Measurements from ENCODE around the gene PDZRN3. TPM values are rescaled to one million over a fixed set of nuclear protein-coding genes. Genes with fewer than 3 reads are reported as not detected.

PDZRN3 gene
- total RNA-seq, 1 experiment from 2014 or later = not detected

DNA sequence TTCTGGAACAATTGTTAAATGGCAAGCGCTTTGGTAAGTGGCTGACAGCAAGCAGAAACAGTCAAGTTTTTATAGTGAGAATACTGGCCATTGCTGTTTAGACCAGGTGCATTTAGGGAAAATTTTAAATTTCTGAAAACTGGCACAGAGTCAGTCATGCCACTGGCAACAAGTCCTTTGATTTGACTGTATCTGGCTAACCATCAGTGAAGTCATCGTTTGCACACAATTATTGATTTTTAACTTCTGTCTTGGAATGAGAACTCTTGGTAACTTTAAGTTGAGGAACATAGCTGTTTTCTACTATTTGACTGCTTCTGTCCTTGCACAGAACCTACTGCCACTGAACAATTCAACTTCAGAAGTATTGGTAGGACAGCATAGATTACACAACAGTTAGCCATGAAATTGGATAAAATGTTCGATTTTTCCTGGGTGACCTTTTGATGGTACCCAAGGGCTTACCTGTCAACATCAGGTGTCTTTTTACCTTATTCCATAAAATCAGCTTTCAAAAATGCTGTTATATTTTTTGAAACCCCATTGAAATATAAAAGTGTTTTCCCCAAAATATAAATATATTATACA lies 225.0 kb downstream of the PDZRN3 start:
- BruUV-seq (replicated peaks) = no TSS peak
- no peaks in the 10 kb centered on the region for H3K36me3 Mint-ChIP-seq (ENCODE audit: insufficient read depth, unreplicated experiment)
- H3K27me3 Mint-ChIP-seq (ENCODE audit: unreplicated experiment) = peaks cover 13% of the 10 kb centered on the region
- no peaks in the 10 kb centered on the region for H3K4me1 Mint-ChIP-seq (ENCODE audit: low read depth, unreplicated experiment)
- H3K9me3 Mint-ChIP-seq (ENCODE audit: low read depth, unreplicated experiment) = no peaks in the 10 kb centered on the region
- no peak overlapping the region for H3K27ac Mint-ChIP-seq (ENCODE audit: unreplicated experiment)
- no peak overlapping the region for H3K4me3 Mint-ChIP-seq (ENCODE audit: low read depth, unreplicated experiment)
- CTCF ChIA-PET = no interaction called here
- DNase-seq = no peak
- no peak for TF ChIP-seq CTCF (IDR thresholded peaks at IDR 0.05; ENCODE audit: unreplicated experiment)
- intact Hi-C loops (cut with micrococcal nuclease; ENCODE audit: unreplicated experiment) = no loop called here

DNA sequence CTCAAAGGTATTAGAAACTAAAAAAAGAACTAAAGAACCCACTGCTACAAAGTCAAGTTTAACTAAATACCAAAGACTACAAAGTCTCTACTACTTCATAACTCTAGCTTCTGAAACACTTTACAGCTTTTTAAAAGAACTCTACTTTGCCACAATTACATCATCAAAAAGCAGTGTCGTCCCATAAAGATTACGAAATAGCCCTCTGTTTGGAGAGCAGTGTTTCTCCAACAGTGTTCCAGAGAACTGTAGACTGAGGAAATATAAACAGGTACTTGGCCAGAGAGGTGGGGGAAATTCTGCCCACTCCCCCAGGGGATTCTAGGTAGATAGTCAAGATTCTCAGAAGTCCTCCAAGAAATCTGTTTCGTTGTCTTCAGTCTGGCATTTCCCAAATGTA lies 225.6 kb downstream of the PDZRN3 start:
- H3K4me3 Mint-ChIP-seq (ENCODE audit: low read depth, unreplicated experiment) = no peak overlapping the region
- H3K9me3 Mint-ChIP-seq (ENCODE audit: low read depth, unreplicated experiment) = no peaks in the 10 kb centered on the region
- H3K4me1 Mint-ChIP-seq (ENCODE audit: low read depth, unreplicated experiment) = no peaks in the 10 kb centered on the region
- no peak for DNase-seq
- H3K36me3 Mint-ChIP-seq (ENCODE audit: insufficient read depth, unreplicated experiment) = no peaks in the 10 kb centered on the region
- H3K27me3 Mint-ChIP-seq (ENCODE audit: unreplicated experiment) = peaks cover 13% of the 10 kb centered on the region
- BruUV-seq (replicated peaks) = no TSS peak
- CTCF ChIA-PET = no interaction called here
- TF ChIP-seq CTCF (IDR thresholded peaks at IDR 0.05; ENCODE audit: unreplicated experiment) = no peak
- intact Hi-C loops (cut with micrococcal nuclease; ENCODE audit: unreplicated experiment) = no loop called here
- H3K27ac Mint-ChIP-seq (ENCODE audit: unreplicated experiment) = no peak overlapping the region

- Mint-ChIP-seq H3K27me3 (ENCODE audit: unreplicated experiment) (peaks cover 13% of the 10 kb centered on the region), H3K4me1 (ENCODE audit: low read depth, unreplicated experiment) (no peaks in the 10 kb centered on the region), H3K36me3 (ENCODE audit: insufficient read depth, unreplicated experiment) (no peaks in the 10 kb centered on the region), H3K9me3 (ENCODE audit: low read depth, unreplicated experiment) (no peaks in the 10 kb centered on the region), H3K27ac (ENCODE audit: unreplicated experiment) (no peak overlapping the region), H3K4me3 (ENCODE audit: low read depth, unreplicated experiment) (no peak overlapping the region)
- CTCF ChIA-PET = no interaction called here
- no peak for DNase-seq
- TF ChIP-seq CTCF (IDR thresholded peaks at IDR 0.05; ENCODE audit: unreplicated experiment) = no peak
- BruUV-seq (replicated peaks) = no TSS peak
- intact Hi-C loops (cut with micrococcal nuclease; ENCODE audit: unreplicated experiment) = no loop called here
These were observed 226.7 kb downstream of the PDZRN3 start for GRCh38 chr3:73398084-73398483.

- no peak for TF ChIP-seq CTCF (IDR thresholded peaks at IDR 0.05; ENCODE audit: unreplicated experiment)
These were observed 230.5 kb downstream of the PDZRN3 start for GRCh38 chr3:73394240-73394639.

More at GRCh38 chr3:73394240-73394639, 230.5 kb downstream of the PDZRN3 start:
- DNase-seq = no peak
- Mint-ChIP-seq H3K9me3 (ENCODE audit: low read depth, unreplicated experiment) (no peaks in the 10 kb centered on the region), H3K27ac (ENCODE audit: unreplicated experiment) (no peak overlapping the region), H3K4me1 (ENCODE audit: low read depth, unreplicated experiment) (no peaks in the 10 kb centered on the region), H3K27me3 (ENCODE audit: unreplicated experiment) (no peaks in the 10 kb centered on the region), H3K36me3 (ENCODE audit: insufficient read depth, unreplicated experiment) (no peaks in the 10 kb centered on the region), H3K4me3 (ENCODE audit: low read depth, unreplicated experiment) (no peak overlapping the region)
- CTCF ChIA-PET = no interaction called here
- intact Hi-C loops (cut with micrococcal nuclease; ENCODE audit: unreplicated experiment) = no loop called here
- no TSS peak for BruUV-seq (replicated peaks)
